Smooth muscle cell of the brain vasculature (primary cell): Measurements from ENCODE around the gene SEZ6.

Source experiments
- DNase-seq: peaks from one replicate; pipeline ENCODE4 v3.0.0-alpha.2; 2012; ENCODE audit warnings: low read depth, low spot score

SEZ6 gene

GRCh38 chr17:28977659-28978355, 28.0 kb downstream of the SEZ6 start:
- no peak for DNase-seq

GRCh38 chr17:28975646-28976045, 30.2 kb downstream of the SEZ6 start:
- no peak for DNase-seq

- DNase-seq: no peak
These were observed 30.8 kb downstream of the SEZ6 start for GRCh38 chr17:28975031-28975430.

GRCh38 chr17:28974451-28974850, 31.4 kb downstream of the SEZ6 start:
- no peak for DNase-seq

GRCh38 chr17:28973425-28973824, 32.4 kb downstream of the SEZ6 start:
- DNase-seq: no peak

GRCh38 chr17:28972437-28972836, 33.4 kb downstream of the SEZ6 start:
- no peak for DNase-seq

GRCh38 chr17:28970879-28971278, 35.0 kb downstream of the SEZ6 start:
- DNase-seq: no peak

- DNase-seq: no peak
These were observed 36.0 kb downstream of the SEZ6 start for GRCh38 chr17:28969706-28970393.

GRCh38 chr17:28968914-28969295, 36.9 kb downstream of the SEZ6 start:
- no peak for DNase-seq

- DNase-seq: no peak
These were observed 37.5 kb downstream of the SEZ6 start for GRCh38 chr17:28968231-28968913.

- no peak for DNase-seq
These were observed 38.4 kb downstream of the SEZ6 start for GRCh38 chr17:28967221-28968135.

GRCh38 chr17:28963841-28964240, 42.0 kb downstream of the SEZ6 start:
- DNase-seq: no peak

- DNase-seq: no peak
These were observed 42.7 kb downstream of the SEZ6 start for GRCh38 chr17:28963055-28963611.

- DNase-seq: no peak
These were observed 44.4 kb downstream of the SEZ6 start for GRCh38 chr17:28961391-28961790.

GRCh38 chr17:28960256-28961061, 45.4 kb downstream of the SEZ6 start:
- no peak for DNase-seq

GRCh38 chr17:28959471-28959871, 46.4 kb downstream of the SEZ6 start:
- DNase-seq: no peak

GRCh38 chr17:28958820-28959455, 46.9 kb downstream of the SEZ6 start:
- no peak for DNase-seq

GRCh38 chr17:28957992-28958355, 47.9 kb downstream of the SEZ6 start:
- DNase-seq: no peak

GRCh38 chr17:28957277-28957991, 48.4 kb downstream of the SEZ6 start:
- DNase-seq: no peak

- no peak for DNase-seq
These were observed 49.0 kb downstream of the SEZ6 start for GRCh38 chr17:28956861-28957260.
